SK-N-SH treated with all-trans-retinoic acid at 6 μM for 48 hours (cell line): ENCODE results near the gene PSMB8.
A peak's percentile ranks its signal among the peaks of the same experiment; 100 is the strongest.

Experiments used
- ATAC-seq: fragments of 200-7000 bp; cut with Tn5 transposase; 3 replicates; pipeline ENCODE4 v1.9.1; 2020; ENCODE audit warnings: mild to moderate bottlenecking, moderate library complexity
- ARNTL ChIP-seq: fragments of 450-650 bp; formaldehyde crosslinking; IDR thresholded peaks from 2 replicates; pipeline ENCODE4 v1.5.0; 2020; ENCODE audit warnings: low read depth, mild to moderate bottlenecking, moderate library complexity, borderline replicate concordance
- BACH2 ChIP-seq: fragments of 250-450 bp; sonication (Bioruptor Pico); IDR thresholded peaks from 2 replicates; pipeline ENCODE4 v1.9.0; 2021; ENCODE audit warnings: mild to moderate bottlenecking, borderline replicate concordance
- CSDC2 ChIP-seq: fragments of 250-450 bp; sonication (Bioruptor Pico); IDR thresholded peaks from 2 replicates; pipeline ENCODE4 v1.5.0; 2020; ENCODE audit warnings: mild to moderate bottlenecking, moderate library complexity
- ESRRG ChIP-seq: fragments of 250-450 bp; sonication (Bioruptor Pico); IDR thresholded peaks from 2 replicates; pipeline ENCODE4 v1.6.1; 2021; ENCODE audit warnings: mild to moderate bottlenecking
- GLIS3 ChIP-seq: fragments of 250-450 bp; sonication (Bioruptor Pico); IDR thresholded peaks from 2 replicates; pipeline ENCODE4 v1.5.0; 2020; ENCODE audit warnings: mild to moderate bottlenecking, moderate library complexity
- ISL1 ChIP-seq: fragments of 250-450 bp; sonication (Bioruptor Pico); IDR thresholded peaks from 2 replicates; pipeline ENCODE4 v2.1.2; 2022; ENCODE audit warnings: mild to moderate bottlenecking, moderate library complexity
- OSR1 ChIP-seq: fragments of 250-450 bp; sonication (Bioruptor Pico); IDR thresholded peaks from 2 replicates; pipeline ENCODE4 v1.8.0; 2022; ENCODE audit warnings: moderate library complexity, mild to moderate bottlenecking, inconsistent platforms
- POU6F1 ChIP-seq: fragments of 250-450 bp; sonication (Bioruptor Pico); IDR thresholded peaks from 2 replicates; pipeline ENCODE4 v1.8.0; 2021; ENCODE audit warnings: low read depth, mild to moderate bottlenecking, moderate library complexity, borderline replicate concordance
- RARB ChIP-seq: fragments of 250-450 bp; sonication (Bioruptor Pico); IDR thresholded peaks from 2 replicates; pipeline ENCODE4 v1.8.0; 2021; ENCODE audit warnings: mild to moderate bottlenecking, moderate library complexity
- ZC3H10 ChIP-seq: fragments of 250-450 bp; sonication (Bioruptor Pico); IDR thresholded peaks from 2 replicates; pipeline ENCODE4 v1.5.1; 2021; ENCODE audit warnings: mild to moderate bottlenecking, moderate library complexity
- ZFP3 ChIP-seq: fragments of 250-450 bp; sonication (Bioruptor Pico); IDR thresholded peaks from 2 replicates; pipeline ENCODE4 v1.5.0; 2020; ENCODE audit warnings: mild to moderate bottlenecking, moderate library complexity
- ZFP30 ChIP-seq: fragments of 450-650 bp; formaldehyde crosslinking; IDR thresholded peaks from 2 replicates; pipeline ENCODE4 v1.5.0; 2022; ENCODE audit warnings: mild to moderate bottlenecking, moderate library complexity
- ZNF70 ChIP-seq: fragments of 450-650 bp; formaldehyde crosslinking; IDR thresholded peaks from 2 replicates; pipeline ENCODE4 v1.5.0; 2020; ENCODE audit warnings: mild to moderate bottlenecking, moderate library complexity
- ZNF8 ChIP-seq: fragments of 450-650 bp; formaldehyde crosslinking; IDR thresholded peaks from 2 replicates; pipeline ENCODE4 v1.5.0; 2020; ENCODE audit warnings: mild to moderate bottlenecking, moderate library complexity
- TF ChIP-seq, protein P1 (sequence below): fragments of 250-450 bp; sonication (Bioruptor Pico); IDR thresholded peaks from 2 replicates; pipeline ENCODE4 v1.5.0; 2020; ENCODE audit warnings: mild to moderate bottlenecking, moderate library complexity
- TF ChIP-seq, protein P2 (sequence below): fragments of 250-450 bp; sonication (Bioruptor Pico); IDR thresholded peaks from 2 replicates; pipeline ENCODE4 v1.8.0; 2020; ENCODE audit warnings: mild to moderate bottlenecking, moderate library complexity, borderline replicate concordance

Gene PSMB8

GRCh38 chr6:32887616-32888015 is 43.8 kb upstream of the PSMB8 start:
- no peak for ATAC-seq
- TF ChIP-seq ZFP30 (CRISPR knock-in tag) (no peak), POU6F1 (no peak), OSR1 (CRISPR knock-in tag) (no peak), ARNTL (CRISPR knock-in tag) (no peak), ZNF8 (no peak), ZNF70 (CRISPR knock-in tag) (no peak), ISL1 (CRISPR knock-in tag) (no peak), RARB (CRISPR knock-in tag) (no peak)
- TF ChIP-seq, protein P1, sequence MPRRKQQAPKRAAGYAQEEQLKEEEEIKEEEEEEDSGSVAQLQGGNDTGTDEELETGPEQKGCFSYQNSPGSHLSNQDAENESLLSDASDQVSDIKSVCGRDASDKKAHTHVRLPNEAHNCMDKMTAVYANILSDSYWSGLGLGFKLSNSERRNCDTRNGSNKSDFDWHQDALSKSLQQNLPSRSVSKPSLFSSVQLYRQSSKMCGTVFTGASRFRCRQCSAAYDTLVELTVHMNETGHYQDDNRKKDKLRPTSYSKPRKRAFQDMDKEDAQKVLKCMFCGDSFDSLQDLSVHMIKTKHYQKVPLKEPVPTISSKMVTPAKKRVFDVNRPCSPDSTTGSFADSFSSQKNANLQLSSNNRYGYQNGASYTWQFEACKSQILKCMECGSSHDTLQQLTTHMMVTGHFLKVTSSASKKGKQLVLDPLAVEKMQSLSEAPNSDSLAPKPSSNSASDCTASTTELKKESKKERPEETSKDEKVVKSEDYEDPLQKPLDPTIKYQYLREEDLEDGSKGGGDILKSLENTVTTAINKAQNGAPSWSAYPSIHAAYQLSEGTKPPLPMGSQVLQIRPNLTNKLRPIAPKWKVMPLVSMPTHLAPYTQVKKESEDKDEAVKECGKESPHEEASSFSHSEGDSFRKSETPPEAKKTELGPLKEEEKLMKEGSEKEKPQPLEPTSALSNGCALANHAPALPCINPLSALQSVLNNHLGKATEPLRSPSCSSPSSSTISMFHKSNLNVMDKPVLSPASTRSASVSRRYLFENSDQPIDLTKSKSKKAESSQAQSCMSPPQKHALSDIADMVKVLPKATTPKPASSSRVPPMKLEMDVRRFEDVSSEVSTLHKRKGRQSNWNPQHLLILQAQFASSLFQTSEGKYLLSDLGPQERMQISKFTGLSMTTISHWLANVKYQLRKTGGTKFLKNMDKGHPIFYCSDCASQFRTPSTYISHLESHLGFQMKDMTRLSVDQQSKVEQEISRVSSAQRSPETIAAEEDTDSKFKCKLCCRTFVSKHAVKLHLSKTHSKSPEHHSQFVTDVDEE (CRISPR knock-in tag), result no peak
- TF ChIP-seq, protein P2, sequence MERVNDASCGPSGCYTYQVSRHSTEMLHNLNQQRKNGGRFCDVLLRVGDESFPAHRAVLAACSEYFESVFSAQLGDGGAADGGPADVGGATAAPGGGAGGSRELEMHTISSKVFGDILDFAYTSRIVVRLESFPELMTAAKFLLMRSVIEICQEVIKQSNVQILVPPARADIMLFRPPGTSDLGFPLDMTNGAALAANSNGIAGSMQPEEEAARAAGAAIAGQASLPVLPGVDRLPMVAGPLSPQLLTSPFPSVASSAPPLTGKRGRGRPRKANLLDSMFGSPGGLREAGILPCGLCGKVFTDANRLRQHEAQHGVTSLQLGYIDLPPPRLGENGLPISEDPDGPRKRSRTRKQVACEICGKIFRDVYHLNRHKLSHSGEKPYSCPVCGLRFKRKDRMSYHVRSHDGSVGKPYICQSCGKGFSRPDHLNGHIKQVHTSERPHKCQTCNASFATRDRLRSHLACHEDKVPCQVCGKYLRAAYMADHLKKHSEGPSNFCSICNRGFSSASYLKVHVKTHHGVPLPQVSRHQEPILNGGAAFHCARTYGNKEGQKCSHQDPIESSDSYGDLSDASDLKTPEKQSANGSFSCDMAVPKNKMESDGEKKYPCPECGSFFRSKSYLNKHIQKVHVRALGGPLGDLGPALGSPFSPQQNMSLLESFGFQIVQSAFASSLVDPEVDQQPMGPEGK (CRISPR knock-in tag), result no peak
- TF ChIP-seq, all 23 proteins: peak for 0

- ATAC-seq, result peak; percentile 60
- TF ChIP-seq BACH2 (CRISPR knock-in tag), result no peak
- TF ChIP-seq ESRRG (CRISPR knock-in tag), result no peak
- TF ChIP-seq POU6F1, result no peak
- TF ChIP-seq, protein P1 (CRISPR knock-in tag), result no peak
- TF ChIP-seq, protein P2 (CRISPR knock-in tag), result no peak
- TF ChIP-seq ZFP3, result no peak
- TF ChIP-seq CSDC2, result no peak
- no peak for TF ChIP-seq GLIS3 (CRISPR knock-in tag)
- TF ChIP-seq ZC3H10 (CRISPR knock-in tag), result no peak
- TF ChIP-seq, all 23 proteins: peak for 0
Observed at GRCh38 chr6:32886681-32887383, 43.0 kb upstream of the PSMB8 start.
